ENCODE measurements around the gene ALPK3.
"Not testable (repeated sequence)": the region's sequence is repeated elsewhere in the genome, so short reads cannot be mapped to it uniquely, and the experiment has no call there.

The ALPK3 gene

DNA sequence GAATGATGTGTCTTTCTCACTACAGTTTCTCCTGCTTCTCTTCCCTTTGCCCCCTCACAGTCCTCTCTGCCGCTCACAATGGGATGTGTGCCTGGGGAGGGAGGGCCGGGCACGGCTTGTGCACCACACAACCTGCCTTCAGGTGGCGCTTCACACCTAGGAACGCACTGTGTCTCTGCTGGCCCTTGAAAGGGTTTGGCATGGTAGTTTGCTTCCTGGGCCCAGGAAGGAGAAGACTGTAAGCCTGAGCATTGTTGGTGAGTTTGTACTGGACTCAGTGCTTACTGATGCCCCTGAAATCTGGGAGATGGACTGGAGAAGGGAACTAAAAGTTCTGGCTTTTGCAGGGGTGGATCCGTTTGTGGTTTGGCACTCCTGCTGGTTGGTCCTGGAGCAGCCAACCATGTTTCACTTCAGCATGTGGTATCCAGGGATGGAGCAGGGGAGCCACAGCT lies 9.2 kb downstream of the ALPK3 start:
- no peak for DNase-seq

DNA sequence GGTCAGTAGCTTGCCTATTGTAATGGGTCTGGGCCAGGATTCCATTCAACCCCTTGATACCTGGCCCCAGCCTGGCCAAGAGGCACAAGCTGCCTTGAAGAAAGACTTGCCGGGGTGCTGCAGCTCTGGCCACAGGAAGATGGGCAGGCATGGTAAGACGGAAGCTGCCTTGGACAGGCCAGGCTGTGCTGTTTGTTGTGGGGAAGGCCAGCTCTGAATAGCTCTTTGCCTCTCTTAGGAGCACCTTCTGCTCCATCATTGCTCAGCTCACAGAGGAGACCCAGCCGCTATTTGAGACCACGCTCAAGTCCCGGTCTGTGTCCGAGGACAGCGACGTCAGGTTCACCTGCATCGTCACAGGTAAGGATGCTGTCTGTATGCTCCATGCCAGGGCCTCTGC lies 10.1 kb downstream of the ALPK3 start:
- no peak for DNase-seq

DNA sequence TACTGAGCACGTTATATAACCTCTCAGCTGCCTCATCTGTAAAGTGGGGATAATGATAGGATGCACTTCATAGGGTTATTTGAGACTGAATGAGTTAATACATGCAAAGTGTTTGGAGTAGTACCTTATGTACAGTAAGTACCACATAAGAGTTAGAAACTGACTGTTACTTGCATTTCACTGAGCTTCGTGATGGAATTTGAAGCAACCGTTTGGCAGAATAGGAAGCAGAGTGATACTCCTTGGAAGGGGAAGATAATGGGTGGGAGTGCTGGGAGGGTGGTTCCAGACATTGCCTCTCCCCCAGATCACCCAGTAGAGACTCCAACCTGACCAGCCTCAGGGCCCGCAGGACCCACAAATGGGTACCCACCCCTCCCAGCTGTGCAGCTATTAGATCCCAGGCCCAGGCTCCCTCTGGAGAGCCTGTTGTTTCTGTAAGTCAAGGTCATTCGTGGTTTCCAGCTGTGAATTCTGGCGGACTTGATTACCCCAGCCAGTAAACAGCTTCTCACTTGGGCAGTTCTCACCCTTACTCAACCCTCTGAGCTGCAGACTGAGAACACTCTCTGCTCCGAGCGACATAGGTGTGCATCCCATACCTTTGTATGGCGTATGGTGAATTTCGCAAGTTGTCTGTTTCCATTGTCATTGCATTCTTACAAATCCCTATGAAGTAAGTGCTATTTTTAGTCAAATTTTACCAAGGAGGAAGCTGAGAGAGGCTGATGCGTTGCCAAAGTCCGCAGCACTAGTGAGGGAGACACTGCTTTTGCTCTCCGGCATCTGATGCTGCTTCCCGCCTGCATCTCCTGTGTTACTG lies 11.1 kb downstream of the ALPK3 start:
- no peak for DNase-seq

DNA sequence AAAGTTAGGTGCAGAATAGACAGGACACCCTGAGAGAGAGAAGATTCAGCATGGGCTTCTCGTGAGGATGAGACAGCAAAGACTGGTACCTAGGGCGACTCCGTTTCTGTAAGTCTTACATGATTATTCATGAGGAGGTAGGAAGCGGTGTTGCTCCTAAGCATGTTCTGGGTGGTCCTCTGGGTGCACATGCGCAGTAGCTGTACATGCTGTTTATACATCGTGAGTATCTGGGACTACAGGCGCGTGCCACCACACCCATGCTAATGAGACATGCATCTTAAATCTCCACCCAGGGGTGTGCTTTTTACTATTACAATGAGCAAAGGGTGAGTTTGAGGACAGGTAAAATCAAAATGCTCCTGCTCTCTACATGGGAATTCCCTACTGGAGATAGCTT lies 12.3 kb downstream of the ALPK3 start:
- no peak for DNase-seq

DNA sequence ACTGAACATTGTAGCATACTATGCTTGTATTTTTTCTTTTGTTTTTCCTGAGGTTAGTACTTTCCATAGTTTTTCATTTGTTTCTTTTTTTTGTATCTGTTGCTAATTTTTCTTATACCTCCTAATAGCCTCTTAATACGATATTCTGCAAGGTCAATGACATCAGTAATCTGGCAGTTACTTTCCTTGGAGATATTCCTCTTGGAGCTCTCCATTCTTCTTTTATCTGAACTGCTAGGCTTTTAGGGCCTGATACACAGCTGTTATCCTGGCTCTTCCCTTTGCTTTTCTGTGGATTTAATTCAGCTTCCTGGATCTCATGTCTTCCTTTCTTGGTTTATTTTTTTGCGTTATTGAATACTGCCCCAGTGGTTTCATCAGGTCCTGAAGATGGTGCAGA lies 12.9 kb downstream of the ALPK3 start:
- DNase-seq = no peak

DNA sequence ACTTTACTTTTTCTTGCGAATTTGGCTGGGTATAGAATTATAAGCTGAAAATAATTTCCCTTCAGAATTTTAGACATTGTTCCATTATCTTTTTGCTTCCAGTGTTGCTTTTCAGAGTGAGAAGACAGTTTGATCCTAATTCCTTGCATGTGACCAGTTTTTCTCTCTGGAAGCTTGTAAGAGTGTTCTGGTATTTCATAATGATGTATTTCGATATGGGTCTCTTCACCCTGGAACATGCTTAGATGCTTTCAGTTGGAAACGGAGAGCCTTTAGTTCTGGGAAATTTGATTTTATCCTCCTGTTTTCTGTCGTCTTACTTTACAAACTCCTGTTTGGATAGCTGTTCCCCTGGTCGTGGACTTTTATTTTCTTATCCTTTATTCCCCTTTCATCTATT lies 13.9 kb downstream of the ALPK3 start:
- no peak for DNase-seq

DNA sequence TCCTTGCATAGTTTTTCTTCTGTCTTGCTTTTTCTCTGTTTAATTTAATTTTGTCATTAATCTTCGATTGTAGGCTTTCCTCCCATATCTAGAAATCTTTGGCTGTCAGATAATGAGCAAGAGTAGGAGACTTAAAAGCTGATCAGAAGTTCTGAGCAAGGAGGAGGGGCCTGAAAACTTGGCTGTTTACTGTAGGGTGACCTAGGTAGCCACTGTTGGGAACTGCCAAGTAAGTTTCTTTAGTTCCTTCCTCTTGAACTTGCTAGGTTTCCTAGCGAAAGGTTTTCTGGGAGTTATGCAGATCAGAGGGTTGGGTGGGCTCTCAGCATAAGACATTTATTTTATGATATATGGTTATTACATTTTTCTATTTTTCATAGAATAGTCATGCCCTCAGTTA lies 14.5 kb downstream of the ALPK3 start:
- DNase-seq = no peak

DNA sequence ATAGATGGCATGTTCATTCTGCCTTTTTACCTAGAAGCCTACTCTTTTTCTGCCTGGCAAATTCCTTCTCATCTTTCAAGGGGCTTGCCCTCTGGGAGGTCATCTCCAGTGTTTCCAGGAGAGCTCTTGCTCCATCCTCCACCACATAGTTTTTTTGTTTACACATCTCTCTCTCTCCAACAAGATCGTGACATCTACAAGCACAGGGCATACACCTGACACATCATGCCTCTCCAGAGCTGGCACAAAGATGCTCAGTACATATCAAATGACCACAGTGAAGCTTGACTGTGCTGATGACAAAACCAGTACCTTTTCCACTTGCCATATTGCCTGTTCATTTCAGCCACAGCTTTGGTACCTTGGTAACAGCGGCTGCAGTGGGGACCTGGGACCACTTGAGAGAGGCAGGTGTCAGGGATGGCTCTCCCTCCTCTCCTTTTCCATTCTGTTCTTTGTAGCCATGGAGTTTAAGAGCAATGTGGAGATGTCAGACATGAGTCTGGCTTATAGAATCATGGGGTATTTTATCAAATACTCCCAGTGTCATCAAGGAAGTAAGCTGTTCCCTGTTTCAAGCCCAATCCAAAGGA lies 15.4 kb downstream of the ALPK3 start:
- DNase-seq = no peak

DNA sequence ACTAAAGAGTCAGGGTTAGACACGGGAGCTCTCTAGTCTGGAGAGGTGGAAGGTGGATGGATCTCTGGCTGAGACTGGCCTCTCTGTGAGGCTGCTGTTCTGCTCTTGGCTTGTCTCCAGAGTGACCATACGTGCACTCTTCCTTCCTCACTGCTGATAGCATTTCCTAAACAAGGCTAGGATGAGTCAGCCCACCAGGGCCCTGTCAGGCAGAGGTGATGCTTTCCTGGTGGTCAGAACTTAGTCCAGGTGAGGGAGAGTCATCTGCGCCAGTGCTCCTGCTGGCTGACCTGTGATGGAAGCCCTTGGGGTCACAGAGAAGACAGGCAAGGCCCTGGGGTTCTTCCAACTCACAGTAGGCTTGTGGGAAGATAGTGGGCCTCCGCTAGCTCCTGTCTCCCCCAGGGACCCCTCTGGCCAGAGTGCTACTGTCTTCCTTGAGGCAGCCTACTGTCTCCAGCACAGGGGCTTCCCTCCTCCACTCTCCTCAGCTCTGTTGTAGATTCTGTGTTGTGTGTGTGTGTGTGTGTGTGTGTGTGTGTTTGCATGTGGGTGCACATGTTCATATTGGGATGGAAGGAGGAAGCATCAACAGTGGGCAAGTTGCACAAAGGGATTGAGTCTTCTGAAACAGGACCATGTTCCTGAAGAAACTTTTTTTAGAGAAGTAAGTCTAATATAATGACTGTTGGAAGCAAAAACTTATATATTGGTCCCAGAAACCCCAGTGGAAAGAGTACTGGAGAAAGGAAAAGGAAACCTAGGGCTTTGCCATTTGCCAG lies 16.5 kb downstream of the ALPK3 start:
- no peak for DNase-seq

DNA sequence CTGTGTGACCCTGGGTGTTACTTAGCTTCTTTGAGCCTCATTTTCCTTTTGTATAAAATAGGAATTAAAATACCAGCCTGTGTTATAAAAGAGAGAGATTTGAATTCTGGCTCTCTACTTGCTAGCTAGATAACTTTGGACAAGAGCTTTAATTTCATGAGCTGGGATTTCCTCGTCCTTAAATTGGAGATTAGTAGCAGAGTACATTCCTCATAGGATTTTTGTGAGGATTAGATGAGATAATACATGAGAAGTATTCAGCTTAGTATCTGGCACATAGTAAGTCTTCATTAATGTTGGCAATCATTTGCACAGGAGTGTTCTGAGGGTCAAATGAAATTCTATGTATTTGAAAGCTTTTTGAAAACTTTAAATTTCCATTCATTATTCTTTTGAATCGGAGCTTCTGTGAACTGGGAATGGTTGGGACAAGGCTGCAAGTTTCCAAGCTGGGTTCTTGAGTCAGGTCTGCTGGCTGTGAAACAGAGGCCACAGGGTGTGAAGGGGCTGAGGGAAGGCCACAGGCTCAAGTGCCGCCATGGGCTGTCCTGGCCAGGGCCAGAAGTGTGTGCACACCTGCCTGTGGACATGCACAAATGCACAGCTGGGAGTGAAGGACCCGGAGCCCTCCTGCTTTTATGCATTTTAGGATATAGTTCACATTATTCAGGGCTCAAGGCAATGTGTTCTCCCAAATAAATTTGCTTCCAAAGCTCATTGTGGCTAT lies 17.2 kb downstream of the ALPK3 start:
- DNase-seq = no peak

DNA sequence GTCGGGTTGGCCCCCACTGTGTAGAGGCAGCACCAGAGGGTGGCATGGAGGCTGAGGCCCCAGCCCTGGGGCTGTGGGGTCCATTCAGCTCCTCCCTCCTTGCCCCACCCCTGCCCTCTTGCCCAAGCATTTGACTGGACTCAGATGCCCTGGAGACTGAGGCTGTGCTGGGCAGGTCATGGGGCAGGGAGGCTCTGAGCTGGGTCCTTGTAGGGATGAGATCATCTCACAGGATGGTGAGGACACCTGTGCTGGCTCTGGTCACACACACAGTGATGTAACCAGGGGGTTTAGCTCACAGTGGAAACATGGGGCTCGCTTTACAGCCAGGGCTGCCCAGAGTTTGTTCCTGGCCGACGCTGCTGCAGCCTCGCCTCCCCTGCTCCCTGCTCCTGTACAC lies 17.8 kb downstream of the ALPK3 start:
- no peak for DNase-seq

DNA sequence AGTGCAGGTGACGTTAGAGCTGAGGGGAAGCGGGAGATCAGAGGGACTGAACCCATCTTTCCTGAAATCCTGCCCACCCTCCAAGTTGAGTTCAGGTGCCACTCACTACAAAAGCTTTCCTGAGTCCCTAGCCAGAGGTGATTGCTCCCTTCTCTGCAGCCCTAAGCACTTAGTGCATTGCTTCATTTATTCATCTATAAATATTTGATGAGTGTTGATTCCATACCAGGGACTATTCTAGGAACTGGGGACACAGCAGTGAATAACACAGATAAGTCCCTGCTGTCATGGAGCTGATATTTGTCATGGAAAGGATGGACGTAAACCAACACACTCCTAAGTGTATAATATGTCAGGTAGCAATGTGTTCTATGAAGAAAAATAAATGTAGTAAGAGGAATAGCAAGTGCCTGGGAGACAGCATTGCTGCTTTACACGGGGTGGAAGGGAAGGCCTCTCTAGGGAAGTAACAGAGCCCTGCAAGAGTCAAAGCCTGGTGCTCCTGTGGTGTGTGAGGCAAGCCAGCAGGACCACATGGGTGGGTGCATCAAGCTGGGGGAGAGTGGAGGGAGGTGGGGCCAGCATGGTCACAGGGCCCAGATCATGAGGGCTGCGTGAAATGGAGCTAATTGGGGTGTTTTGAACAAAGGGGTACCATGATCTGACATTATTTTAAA lies 18.6 kb downstream of the ALPK3 start:
- DNase-seq = no peak

DNA sequence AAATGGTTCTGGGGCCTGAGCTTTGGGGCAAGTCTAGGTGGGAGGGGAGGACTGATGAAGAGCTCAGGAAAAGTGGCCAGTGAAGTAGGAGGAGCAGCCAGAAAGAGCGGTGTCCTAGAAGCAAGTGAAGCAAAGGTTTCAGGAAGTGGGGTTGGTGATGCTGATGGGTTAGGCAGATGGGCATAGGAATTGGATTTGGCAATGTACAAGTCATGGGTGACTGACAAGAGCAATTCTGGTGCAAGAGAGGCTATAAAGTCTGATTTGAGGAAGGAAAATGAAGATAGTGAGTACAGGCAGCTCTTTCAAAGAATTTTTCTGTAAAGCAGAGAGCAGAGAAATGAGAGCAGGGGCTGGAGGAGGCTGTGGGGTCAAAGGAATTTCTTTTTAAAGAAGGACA lies 19.7 kb downstream of the ALPK3 start:
- no peak for DNase-seq

DNA sequence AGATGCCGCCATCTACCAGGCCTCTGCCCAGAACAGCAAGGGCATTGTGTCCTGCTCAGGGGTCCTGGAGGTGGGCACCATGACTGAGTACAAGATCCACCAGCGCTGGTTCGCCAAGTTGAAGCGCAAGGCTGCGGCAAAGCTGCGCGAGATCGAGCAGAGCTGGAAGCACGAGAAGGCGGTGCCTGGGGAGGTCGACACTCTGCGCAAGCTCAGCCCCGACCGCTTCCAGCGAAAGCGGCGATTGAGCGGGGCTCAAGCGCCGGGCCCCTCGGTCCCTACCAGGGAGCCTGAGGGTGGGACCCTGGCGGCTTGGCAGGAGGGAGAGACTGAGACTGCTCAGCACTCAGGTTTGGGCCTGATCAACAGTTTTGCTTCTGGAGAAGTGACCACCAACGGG lies 22.6 kb downstream of the ALPK3 start:
- no peak for DNase-seq

DNA sequence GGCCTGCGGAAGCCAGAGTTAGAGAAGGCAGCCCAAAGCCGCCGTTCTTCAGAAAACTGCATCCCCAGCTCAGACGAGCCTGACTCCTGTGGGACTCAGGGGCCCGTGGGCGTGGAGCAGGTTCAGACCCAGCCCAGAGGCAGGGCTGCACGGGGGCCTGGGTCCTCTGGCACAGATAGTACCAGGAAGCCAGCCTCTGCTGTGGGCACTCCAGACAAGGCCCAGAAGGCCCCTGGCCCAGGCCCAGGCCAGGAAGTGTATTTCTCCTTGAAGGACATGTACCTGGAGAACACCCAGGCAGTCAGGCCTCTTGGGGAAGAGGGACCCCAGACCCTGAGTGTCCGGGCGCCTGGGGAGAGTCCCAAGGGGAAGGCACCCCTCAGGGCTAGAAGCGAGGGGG lies 23.1 kb downstream of the ALPK3 start:
- no peak for DNase-seq

DNA sequence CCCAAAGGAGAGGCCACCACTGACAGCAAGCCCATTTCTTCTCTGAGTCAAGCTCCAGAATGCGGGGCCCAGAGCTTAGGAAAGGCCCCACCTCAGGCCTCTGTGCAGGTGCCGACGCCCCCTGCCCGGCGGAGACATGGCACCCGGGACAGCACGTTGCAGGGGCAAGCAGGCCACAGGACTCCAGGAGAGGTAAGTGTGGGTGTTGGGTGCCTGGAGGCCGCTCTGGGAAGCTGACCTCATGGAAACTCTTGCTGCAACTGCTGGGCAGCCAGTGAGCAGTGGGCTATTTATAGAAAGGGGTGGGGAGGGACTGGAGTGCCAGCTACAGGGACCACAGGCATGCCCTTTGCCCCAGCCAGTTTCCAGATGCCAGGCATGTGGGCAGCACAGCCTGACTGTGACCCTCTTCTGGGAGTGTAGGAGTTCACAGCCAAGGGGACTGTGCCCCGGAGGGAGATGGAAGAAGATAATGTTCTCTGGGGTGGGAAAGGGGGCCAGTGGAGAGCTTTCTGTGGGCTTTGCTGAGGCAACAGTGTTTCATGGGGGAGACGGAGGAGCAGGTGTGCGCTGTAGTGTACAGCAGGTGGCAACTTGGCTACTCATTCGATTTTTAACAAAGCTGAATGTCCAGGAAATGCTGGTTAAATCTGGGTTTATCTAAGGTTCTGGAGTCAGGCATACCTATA lies 23.7 kb downstream of the ALPK3 start:
- no peak for DNase-seq

DNA sequence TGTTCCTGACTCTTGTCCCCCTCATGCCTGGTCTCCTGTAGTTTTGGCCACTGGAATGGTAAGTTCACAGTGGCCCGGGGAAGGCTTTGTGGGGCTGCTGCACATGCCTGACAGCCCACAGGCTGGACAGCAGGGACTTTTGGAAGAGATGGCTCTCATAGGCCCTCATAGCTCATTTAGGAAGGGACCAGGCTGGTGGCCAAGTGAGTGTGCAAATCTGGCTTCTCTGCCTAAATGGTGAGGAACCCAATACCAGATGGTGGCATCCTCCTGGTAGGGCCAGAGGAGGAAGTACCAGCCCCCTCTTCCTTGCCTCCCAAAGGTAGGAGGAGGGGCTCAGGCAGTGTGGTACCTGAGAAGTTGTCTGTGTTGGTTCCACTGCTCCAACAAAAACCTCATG lies 25.6 kb downstream of the ALPK3 start:
- no peak for DNase-seq

DNA sequence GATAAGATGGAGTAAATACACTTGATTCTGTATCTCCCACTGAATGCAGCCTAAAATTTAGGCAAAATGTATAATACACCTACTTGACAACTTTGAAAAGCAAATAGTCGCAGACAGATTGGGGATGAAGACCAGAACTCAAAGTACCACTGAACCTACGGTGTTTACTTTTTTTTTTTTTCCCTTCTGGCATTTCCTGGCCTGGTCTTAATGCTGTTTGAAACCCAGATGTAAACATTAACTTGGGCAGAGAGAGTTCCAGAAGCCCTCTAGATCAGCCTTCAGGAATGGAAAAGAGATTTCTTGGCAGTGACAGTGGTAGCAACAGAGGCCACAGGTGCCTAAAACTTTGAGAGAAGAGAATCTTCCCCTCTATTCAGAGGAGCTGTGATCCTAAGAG lies 27.8 kb downstream of the ALPK3 start:
- DNase-seq = no peak

DNA sequence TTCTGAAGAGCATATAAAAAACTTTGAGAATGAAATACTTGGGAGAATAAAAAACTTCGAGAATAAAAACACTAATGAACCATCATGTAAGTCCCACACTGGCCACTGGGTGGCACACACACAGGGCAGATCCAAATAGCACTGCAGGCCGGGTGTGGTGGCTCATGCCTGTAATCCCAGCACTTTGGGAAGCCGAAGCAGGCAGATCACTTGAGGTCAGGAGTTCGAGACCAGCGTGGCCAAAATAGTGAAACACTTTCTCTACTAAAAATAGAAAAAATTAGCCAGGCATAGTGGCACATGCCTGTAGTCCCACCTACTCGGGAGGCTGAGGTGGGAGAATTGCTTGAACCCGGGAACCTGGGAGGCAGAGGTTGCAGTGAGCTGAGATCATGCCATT lies 28.5 kb downstream of the ALPK3 start:
- not testable (repeated sequence) for DNase-seq

DNA sequence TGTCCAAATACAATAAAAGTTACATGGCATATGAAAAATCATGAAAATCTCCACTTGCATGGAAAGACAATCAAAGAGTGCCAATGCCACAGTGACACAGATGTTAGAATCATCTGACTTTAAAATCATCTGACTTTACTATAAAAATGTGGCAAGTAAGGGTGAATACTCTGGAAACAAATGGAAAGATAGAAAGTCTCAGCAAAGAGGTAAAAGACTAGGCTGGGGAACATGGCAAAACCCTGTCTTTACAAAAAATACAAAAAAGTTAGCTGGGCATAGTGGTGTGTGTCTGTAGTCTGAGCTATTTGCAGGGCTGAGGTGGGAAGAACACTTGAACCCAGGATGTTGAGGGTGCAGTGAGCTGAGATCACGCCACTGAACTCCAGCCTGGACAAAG lies 29.1 kb downstream of the ALPK3 start:
- no peak for DNase-seq

DNA sequence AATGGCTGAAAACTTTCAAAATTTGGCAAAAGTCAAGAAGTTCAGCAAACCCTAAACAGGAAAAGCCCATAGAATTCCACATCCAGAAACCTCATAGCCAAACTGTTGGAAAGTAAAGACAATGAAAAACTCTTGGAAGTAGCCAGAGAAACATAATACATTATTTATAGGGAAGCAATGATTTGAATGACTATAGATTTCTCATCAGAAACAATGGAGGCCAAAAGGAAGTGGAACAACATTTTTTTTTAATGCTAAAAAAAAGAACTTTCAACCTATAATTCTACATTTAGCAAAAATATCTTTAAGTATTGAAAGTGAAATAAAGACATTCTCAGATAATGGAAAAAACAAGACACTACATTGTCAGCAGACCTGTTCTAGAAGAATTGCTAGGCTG lies 30.2 kb downstream of the ALPK3 start:
- no peak for DNase-seq

DNA sequence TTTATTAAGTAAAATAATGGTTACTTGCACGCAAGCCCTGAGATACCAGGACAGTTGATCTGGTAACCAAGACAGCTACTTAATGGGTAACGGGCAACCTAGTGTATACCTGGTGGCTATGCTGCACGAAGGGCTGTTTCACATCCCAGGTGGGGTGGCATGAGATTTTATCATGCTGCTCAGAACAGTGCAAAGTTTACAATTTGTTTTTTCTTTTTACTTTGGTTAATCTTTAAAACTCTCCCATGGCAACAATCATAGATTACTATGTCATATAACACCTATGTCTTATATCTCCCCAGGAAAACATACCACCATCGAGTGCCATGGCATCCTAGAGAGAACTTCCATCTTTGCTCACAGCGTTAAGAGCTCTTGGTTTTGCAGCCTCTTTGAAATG lies 35.1 kb downstream of the ALPK3 start:
- DNase-seq = no peak
